HTERT RPE-1 (cell line): ENCODE measurements around the gene AQP5.

ENCODE experiments used
- in situ Hi-C: fragments of 300-500 bp; cut with MboI; formaldehyde crosslinking; loops from 4 replicates; pipeline ENCODE4 v1.14.3; 2020; ENCODE audit warnings: low sequenced_read_pairs

AQP5 gene

GRCh38 chr12:49963976-49964815, 2.5 kb downstream of the AQP5 start:
- in situ Hi-C loops: no loop called here

- in situ Hi-C loops: no loop called here
Measured at GRCh38 chr12:49964849-49965624, 3.4 kb downstream of the AQP5 start.

GRCh38 chr12:49965836-49966235, 4.2 kb downstream of the AQP5 start:
- in situ Hi-C loops: no loop called here

GRCh38 chr12:49966511-49967041, 4.9 kb downstream of the AQP5 start:
- in situ Hi-C loops: no loop called here

GRCh38 chr12:49967042-49967776, 5.5 kb downstream of the AQP5 start:
- in situ Hi-C loops: no loop called here

- in situ Hi-C loops: no loop called here
Measured at GRCh38 chr12:49967777-49968250, 6.1 kb downstream of the AQP5 start.

GRCh38 chr12:49968471-49968870, 6.8 kb downstream of the AQP5 start:
- in situ Hi-C loops: no loop called here

GRCh38 chr12:49969027-49969426, 7.4 kb downstream of the AQP5 start:
- in situ Hi-C loops: no loop called here

- in situ Hi-C loops: no loop called here
Measured at GRCh38 chr12:49969651-49970429, 8.2 kb downstream of the AQP5 start.

GRCh38 chr12:49970658-49971057, 9.0 kb downstream of the AQP5 start:
- in situ Hi-C loops: no loop called here

GRCh38 chr12:49971141-49971540, 9.5 kb downstream of the AQP5 start:
- in situ Hi-C loops: no loop called here

- in situ Hi-C loops: no loop called here
Measured at GRCh38 chr12:49972129-49972528, 10.5 kb downstream of the AQP5 start.

- in situ Hi-C loops: no loop called here
Measured at GRCh38 chr12:49972641-49973360, 11.1 kb downstream of the AQP5 start, which contains the start of gene AQP6. AQP6 (plus strand) TSS chr12:49972947; CDS start chr12:49973174, 227 bp downstream.

- in situ Hi-C loops: no loop called here
Measured at GRCh38 chr12:49973361-49973830, 11.7 kb downstream of the AQP5 start.

GRCh38 chr12:49974231-49974675, 12.6 kb downstream of the AQP5 start:
- in situ Hi-C loops: no loop called here

GRCh38 chr12:49974677-49975317, 13.1 kb downstream of the AQP5 start:
- in situ Hi-C loops: no loop called here

GRCh38 chr12:49975318-49975761, 13.7 kb downstream of the AQP5 start:
- in situ Hi-C loops: no loop called here

- in situ Hi-C loops: no loop called here
Measured at GRCh38 chr12:49976557-49976956, 14.9 kb downstream of the AQP5 start.

GRCh38 chr12:49978125-49978524, 16.5 kb downstream of the AQP5 start:
- in situ Hi-C loops: no loop called here
